HepG2 (cell line): Measurements from ENCODE around the gene RBM15B. TPM values are rescaled to one million over a fixed set of nuclear protein-coding genes. Genes with fewer than 3 reads are reported as not detected.

Source experiments
- ATAC-seq: fragments of 200-7000 bp; cut with Tn5 transposase; 3 replicates; pipeline ENCODE4 v1.9.1; 2020; ENCODE audit warnings: mild to moderate bottlenecking, moderate library complexity
- BruUV-seq: library from RNA; stranded (reverse); fragments of 400-500 nt; replicated peaks from 2 replicates; lab custom pipeline; 2021; lab: Mats Ljungman, UMichigan
- CTCF ChIA-PET: fragments of 300-600 bp; formaldehyde crosslinking; extraction: SDS; loops from one replicate; lab custom pipeline; 2021; ENCODE audit warnings: low total read pairs, inconsistent platforms, low intra/inter-chr PET ratio; lab: Yijun Ruan, JAX
- POLR2A ChIA-PET: fragments of 350-600 bp; sonication (Branson Sonifier 250); formaldehyde crosslinking; loops from one replicate; lab custom pipeline; 2020; ENCODE audit warnings: antibody characterized with exemption, inconsistent platforms; lab: Yijun Ruan, JAX
- DNase-seq: peaks from one replicate; pipeline ENCODE4 v3.0.0-alpha.2; 2015; ENCODE audit warnings: low spot score
- FAIRE-seq: peaks from 3 replicates; lab custom pipeline; 2011; peaks lifted over from hg19 to GRCh38; lab: Jason Lieb, UNC
- H2AFZ ChIP-seq: one replicate; pipeline ENCODE4 v1.6.1; 2011; ENCODE audit warnings: low read length, inconsistent platforms
- H3K27ac ChIP-seq: fragments of 300-600 bp; 3 replicates; pipeline ENCODE4 v1.8.0; 2011; ENCODE audit warnings: mixed run types, mild to moderate bottlenecking, mixed read lengths, low read length, inconsistent platforms; ENCODE audit not compliant: insufficient read depth; ENCODE audit errors: extremely low read length
- H3K27me3 ChIP-seq, 2 experiments: fragments of 200-600 bp in 1 of 2; 2 replicates in 1 of 2; 3 replicates in 1 of 2; pipeline versions ENCODE4 v1.6.0 to v1.8.0; 2011; ENCODE audit warnings: low read length in 2 of 2, mild to moderate bottlenecking in 2 of 2, moderate library complexity in 2 of 2, inconsistent platforms in 1 of 2; ENCODE audit not compliant: insufficient read depth in 2 of 2, control insufficient read depth in 1 of 2
- H3K36me3 ChIP-seq, 2 experiments: fragments of 200-600 bp in 1 of 2; replicated peaks in 1 of 2; 2 replicates in 1 of 2; 3 replicates in 1 of 2; pipeline versions ENCODE4 v1.5.1 to v1.8.0; 2011; ENCODE audit warnings: low read length in 2 of 2, inconsistent platforms in 1 of 2; ENCODE audit not compliant: insufficient read depth in 2 of 2, control insufficient read depth in 1 of 2
- H3K4me1 ChIP-seq: 2 replicates; pipeline ENCODE4 v1.5.1; 2012; ENCODE audit warnings: low read length, inconsistent platforms; ENCODE audit not compliant: insufficient read depth
- H3K4me2 ChIP-seq: 2 replicates; pipeline ENCODE4 v1.6.0; 2011; ENCODE audit warnings: low read depth, low read length, inconsistent platforms
- H3K4me3 ChIP-seq, 3 experiments: fragments of 200-600 bp in 1 of 3; sonication (generic), shearing (Covaris generic) in 1 of 3; replicated peaks in 1 of 3; 2 replicates each; pipeline ENCODE4 v1.5.1; 2011 to 2016; ENCODE audit warnings: low read length in 3 of 3, inconsistent platforms in 2 of 3, low read depth in 2 of 3, mild to moderate bottlenecking in 2 of 3, control low read depth in 1 of 3, mixed read lengths in 1 of 3; ENCODE audit not compliant: insufficient read depth in 1 of 3
- H3K79me2 ChIP-seq: one replicate; pipeline ENCODE4 v1.6.1; 2011; ENCODE audit warnings: low read length, inconsistent platforms; ENCODE audit not compliant: insufficient read depth
- H3K9ac ChIP-seq: 2 replicates; pipeline ENCODE4 v1.6.0; 2011; ENCODE audit warnings: mild to moderate bottlenecking, low read depth, low read length, inconsistent platforms; ENCODE audit not compliant: insufficient read depth
- H3K9me3 ChIP-seq: 2 replicates; pipeline ENCODE4 v1.5.1; 2012; ENCODE audit warnings: mild to moderate bottlenecking, low read length
- H4K20me1 ChIP-seq: 2 replicates; pipeline ENCODE4 v1.6.0; 2011; ENCODE audit warnings: inconsistent platforms, mild to moderate bottlenecking, low read length, moderate library complexity; ENCODE audit not compliant: insufficient read depth
- ARID5B ChIP-seq: IDR thresholded peaks from 2 replicates; pipeline ENCODE4 v1.4.0; 2020; ENCODE audit warnings: mild to moderate bottlenecking, missing genetic modification reagents
- E2F1 ChIP-seq: sonication (generic); formaldehyde crosslinking; IDR thresholded peaks from 2 replicates; pipeline ENCODE4 v1.5.0; 2020; ENCODE audit warnings: missing genetic modification reagents
- FOXA3 ChIP-seq: IDR thresholded peaks from 2 replicates; pipeline ENCODE4 v1.6.1; 2016; ENCODE audit warnings: missing genetic modification reagents, missing compliant biosample characterization
- GTF2F1 ChIP-seq: fragments of 150-350 bp; IDR thresholded peaks from 2 replicates; pipeline ENCODE4 v1.6.1; 2014; ENCODE audit warnings: low read length
- HDAC2 ChIP-seq: sonication (generic); formaldehyde crosslinking; IDR thresholded peaks from 2 replicates; pipeline ENCODE4 v1.4.0; 2020; ENCODE audit warnings: missing genetic modification reagents
- HOXA7 ChIP-seq: sonication (generic); formaldehyde crosslinking; IDR thresholded peaks from 2 replicates; pipeline ENCODE4 v1.8.1; 2022; ENCODE audit warnings: mild to moderate bottlenecking, missing genetic modification reagents, moderate library complexity
- IKZF5 ChIP-seq: IDR thresholded peaks from 2 replicates; pipeline ENCODE4 v1.6.1; 2018; ENCODE audit warnings: missing genetic modification reagents, mild to moderate bottlenecking, missing compliant biosample characterization
- NFYB ChIP-seq: sonication (generic); formaldehyde crosslinking; IDR thresholded peaks from 2 replicates; pipeline ENCODE4 v1.4.0; 2020; ENCODE audit warnings: missing genetic modification reagents
- RAD51 ChIP-seq: fragments of 450-650 bp; IDR thresholded peaks from 2 replicates; pipeline ENCODE4 v1.6.1; 2016; ENCODE audit warnings: borderline replicate concordance
- RBFOX2 ChIP-seq: fragments of 200-400 bp; formaldehyde crosslinking; IDR thresholded peaks from 2 replicates; pipeline ENCODE4 v1.6.1; 2017; ENCODE audit warnings: low read depth, mild to moderate bottlenecking, low read length
- TAF1 ChIP-seq: sonication (generic); formaldehyde crosslinking; IDR thresholded peaks from 2 replicates; pipeline ENCODE4 v1.4.0; 2020; ENCODE audit warnings: missing genetic modification reagents
- ZBTB2 ChIP-seq: sonication (generic); formaldehyde crosslinking; IDR thresholded peaks from 2 replicates; pipeline ENCODE4 v1.8.0; 2022; ENCODE audit warnings: low read depth, missing genetic modification reagents
- ZEB1 ChIP-seq: IDR thresholded peaks from 2 replicates; pipeline ENCODE4 v1.6.1; 2012; ENCODE audit warnings: mild to moderate bottlenecking, low read depth, inconsistent platforms; ENCODE audit not compliant: insufficient replicate concordance
- ZNF160 ChIP-seq: sonication (generic); formaldehyde crosslinking; IDR thresholded peaks from 2 replicates; pipeline ENCODE4 v1.8.0; 2022; ENCODE audit warnings: mild to moderate bottlenecking, inconsistent platforms, missing genetic modification reagents
- ZNF34 ChIP-seq: sonication (generic); formaldehyde crosslinking; IDR thresholded peaks from 2 replicates; pipeline ENCODE4 v1.4.0; 2020; ENCODE audit warnings: mild to moderate bottlenecking, missing genetic modification reagents, borderline replicate concordance
- ZNF781 ChIP-seq: sonication (generic); formaldehyde crosslinking; IDR thresholded peaks from 2 replicates; pipeline ENCODE4 v1.5.1; 2020; ENCODE audit warnings: borderline replicate concordance, mild to moderate bottlenecking, missing genetic modification reagents; ENCODE audit errors: not compliant biosample characterization
- ZSCAN12 ChIP-seq: sonication (generic); formaldehyde crosslinking; IDR thresholded peaks from 2 replicates; pipeline ENCODE4 v1.9.0; 2021; ENCODE audit warnings: mild to moderate bottlenecking, missing genetic modification reagents
- WGBS: methylation state at CpG from one replicate; pipeline ENCODE4 v1.1.6; 2017; ENCODE audit warnings: low lambda C conversion rate; 5-methylcytosine and 5-hydroxymethylcytosine counted together
- in situ Hi-C: cut with HindIII; loops from 2 replicates; pipeline ENCODE4 v1.10.0; 2017; ENCODE audit warnings: low pct_unique_long_range_greater_than_20kb; ENCODE audit not compliant: extremely low pct_ligation_motif_present
- intact Hi-C: fragments of 100-400 bp; cut with micrococcal nuclease; formaldehyde crosslinking; loops from one replicate; pipeline ENCODE4 v1.10.0; 2022; ENCODE audit not compliant: unreplicated experiment
- polyA plus RNA-seq, 8 experiments: library from polyadenylated mRNA; depleted of rRNA in 3 of 8; stranded (reverse) in 7 of 8; unstranded in 1 of 8; fragments of >200 nt; fragmentation: Illumina TruSeq in 4 of 8; extraction: Trizol in 4 of 8; gene quantifications; 2 replicates each; pipeline versions ENCODE4 v1.2.1 to v1.2.3, GENCODE V29; 2011 to 2016; ENCODE audit warnings: low read depth in 4 of 8, missing spikeins in 1 of 8, mixed read lengths in 1 of 8; ENCODE audit not compliant: insufficient read depth in 1 of 8
- total RNA-seq, 5 experiments: library from RNA; depleted of rRNA; stranded (reverse); fragments of >200 nt; fragmentation: Illumina TruSeq; extraction: Trizol; gene quantifications; 2 replicates each; pipeline ENCODE4 v1.2.3, GENCODE V29; 2016; ENCODE audit warnings: low read depth in 1 of 5

The RBM15B gene
- total and polyA plus RNA-seq, 2 of the 13 experiments (the other 11 are each of a cell fraction or from before 2014, with no cell fraction given): 8.2 to 19.3 TPM

DNA sequence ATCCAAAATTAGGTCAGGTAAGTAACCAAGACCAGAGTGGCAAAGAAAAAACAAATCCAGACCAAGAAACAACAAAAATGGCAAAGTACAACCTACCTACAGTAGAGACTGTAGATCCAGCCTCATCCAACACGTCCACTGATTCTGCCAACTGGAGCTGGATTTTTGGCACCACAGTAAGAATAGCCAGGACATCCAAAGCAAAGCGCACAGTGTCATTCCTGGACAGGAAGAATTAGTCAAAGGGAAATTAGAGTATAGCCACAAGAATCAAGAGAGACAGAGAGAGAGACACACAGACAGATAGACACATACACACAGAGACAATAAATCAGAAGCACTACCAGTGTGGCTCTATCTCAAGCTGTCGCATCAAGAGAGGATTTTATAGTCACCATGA, 31.1 kb downstream of the RBM15B start:
- POLR2A ChIA-PET: no interaction called here

More for the DNA sequence above, 31.1 kb downstream of the RBM15B start:
- Histone ChIP-seq H3K79me2 (no peaks in the 10 kb centered on the region), H2AFZ (no peak overlapping the region), H3K4me2 (no peak overlapping the region), H3K36me3 (peaks cover 21 to 53% of the 10 kb centered on the region in 2 experiments; a peak in 4 of 5 replicates), H3K9me3 (no peaks in the 10 kb centered on the region), H4K20me1 (no peaks in the 10 kb centered on the region), H3K4me3 (no peak overlapping the region), H3K27ac (no peak overlapping the region), H3K27me3 (no peaks in the 10 kb centered on the region), H3K9ac (no peak overlapping the region), H3K4me1 (no peaks in the 10 kb centered on the region)
- TF ChIP-seq ZNF34 (no peak), GTF2F1 (no peak), HOXA7 (CRISPR knock-in tag) (no peak), ZBTB2 (CRISPR knock-in tag) (no peak), ZSCAN12 (no peak), ZEB1 (no peak), HDAC2 (CRISPR knock-in tag) (no peak), FOXA3 (CRISPR knock-in tag) (no peak), ZNF160 (CRISPR knock-in tag) (no peak), ARID5B (CRISPR knock-in tag) (no peak), RBFOX2 (no peak), RAD51 (no peak), NFYB (CRISPR knock-in tag) (no peak), E2F1 (CRISPR knock-in tag) (no peak), ZNF781 (CRISPR knock-in tag) (no peak), IKZF5 (CRISPR knock-in tag) (no peak), TAF1 (no peak)
- no TSS peak for BruUV-seq
- CTCF ChIA-PET: no interaction called here
- in situ Hi-C loops (no loop called here), intact Hi-C loops (no loop called here)
- no peak for ATAC-seq
- WGBS: 98% methylated on average over 3 of the region's 3 CpGs
- FAIRE-seq: no peak
- no peak for DNase-seq
